ENCODE data around the gene PRDM13.

- TF ChIP-seq EZH2 (IDR thresholded peaks at IDR 0.05; ENCODE audit: insufficient read depth, poor library complexity, severe bottlenecking), result peak; percentile 58
- no peak for TF ChIP-seq EZH2phosphoT487 (IDR thresholded peaks at IDR 0.05; ENCODE audit: insufficient read depth, low read depth)
Measured at GRCh38 chr6:99605074-99605734, 1.4 kb upstream of the PRDM13 start.

Measured in GM23248 (cell line).